Lung (tissue), 12 donors: Measurements from ENCODE around the gene C16orf96. TPM values are rescaled to one million over a fixed set of nuclear protein-coding genes. Genes with fewer than 3 reads are reported as not detected.

Experiments
- ATAC-seq: fragments of 200-7000 bp; cut with Tn5 transposase; one replicate; pipeline ENCODE4 v1.9.1; 2020; ENCODE audit warnings: moderate number of reproducible peaks; ENCODE audit not compliant: insufficient read depth, low FRiP score
- DNase-seq, 3 donors: peaks; one replicate each; pipeline ENCODE4 v3.0.0-alpha.2; 2013 to 2017
- H3K27ac ChIP-seq, 2 donors: one replicate each; pipeline ENCODE4 v1.5.1; 2013; ENCODE audit warnings: mild to moderate bottlenecking in 2 of 2, moderate library complexity in 2 of 2, control low read depth in 1 of 2, inconsistent platforms in 1 of 2, low read depth in 1 of 2, low read length in 1 of 2
- H3K27me3 ChIP-seq, 3 donors: one replicate each; pipeline ENCODE4 v1.5.1; 2013; ENCODE audit warnings: low read length in 2 of 3; ENCODE audit not compliant: control insufficient read depth in 3 of 3, insufficient read depth in 3 of 3
- H3K36me3 ChIP-seq, 4 donors: one replicate each; pipeline ENCODE4 v1.5.1; 2013; ENCODE audit warnings: low read length in 4 of 4, mild to moderate bottlenecking in 1 of 4, moderate library complexity in 1 of 4; ENCODE audit not compliant: control insufficient read depth in 4 of 4, insufficient read depth in 4 of 4
- H3K4me1 ChIP-seq, 5 donors: one replicate each; pipeline ENCODE4 v1.5.1; 2013; ENCODE audit warnings: low read length in 5 of 5, mild to moderate bottlenecking in 2 of 5, moderate library complexity in 1 of 5; ENCODE audit not compliant: control insufficient read depth in 5 of 5, insufficient read depth in 5 of 5
- H3K4me3 ChIP-seq: one replicate; pipeline ENCODE4 v1.5.1; 2013; ENCODE audit warnings: mild to moderate bottlenecking, control low read depth, moderate library complexity
- H3K9ac ChIP-seq, 2 donors: one replicate each; pipeline ENCODE4 v1.5.1; 2013; ENCODE audit warnings: low read length in 2 of 2, control low read depth in 1 of 2; ENCODE audit not compliant: insufficient read depth in 1 of 2
- H3K9me3 ChIP-seq, 4 donors: one replicate each; pipeline ENCODE4 v1.5.1; 2013; ENCODE audit warnings: low read length in 3 of 4, mild to moderate bottlenecking in 1 of 4, moderate library complexity in 1 of 4; ENCODE audit not compliant: control insufficient read depth in 4 of 4, insufficient read depth in 3 of 4
- CTCF ChIP-seq: IDR thresholded peaks from 2 replicates; pipeline ENCODE4 v1.5.1; 2012; ENCODE audit warnings: mild to moderate bottlenecking; ENCODE audit errors: control extremely low read depth, extremely low read depth
- WGBS, 2 donors: extraction: QIAGEN DNeasy Blood & Tissue Kit; methylation state at CpG; one replicate each; pipeline ENCODE4 v1.1.7; 2013; 5-methylcytosine and 5-hydroxymethylcytosine counted together
- polyA plus RNA-seq, 2 donors: library from polyadenylated mRNA; stranded (reverse); fragments of 200-250 nt; gene quantifications; one replicate each; pipeline ENCODE4 v1.2.1, GENCODE V29; 2013
- total RNA-seq, 2 donors: library from RNA; depleted of rRNA in 1 of 2; stranded (reverse); fragments of >200 nt in 1 of 2; gene quantifications; one replicate each; pipeline ENCODE4 v1.2.1, GENCODE V29; 2014 to 2021
- donor health status: control.
- donor health status: control.
- donor health status: Bipolar disorder and iron deficiency.
- donor health status: healthy.
- donor health status: DM: yes; HTN: yes; CAD: no.

C16orf96 gene
- total and polyA plus RNA-seq, 4 donors, result 0.03 to 0.37 (median 0.16) TPM

GRCh38 chr16:4641306-4641687, 85.2 kb downstream of the C16orf96 start:
- peak overlapping the region in 1 of 2 donors; percentile 15 for H3K27ac ChIP-seq
- H3K4me3 ChIP-seq, result no peak overlapping the region
- TF ChIP-seq CTCF, result no peak
- no peak for DNase-seq
- H3K9ac ChIP-seq, result no peak overlapping the region
- H3K9me3 ChIP-seq, result no peaks in the 10 kb centered on the region
- no peaks in the 10 kb centered on the region for H3K27me3 ChIP-seq
- H3K4me1 ChIP-seq, result peaks cover 0 to 15% (median 0%) of the 10 kb centered on the region in 5 donors
- WGBS, 2 donors, result 63 to 84% methylated on average over 5 of the region's 5 CpGs
- ATAC-seq, result peak; percentile 41
- peaks cover 0 to 12% (median 3%) of the 10 kb centered on the region in 4 donors for H3K36me3 ChIP-seq

- peaks cover 0 to 15% (median 0%) of the 10 kb centered on the region in 5 donors for H3K4me1 ChIP-seq
- H3K9me3 ChIP-seq, result no peaks in the 10 kb centered on the region
- ATAC-seq, result peak; percentile 4
- 24 to 65% methylated on average over 14 of the region's 14 CpGs for WGBS, 2 donors
- no peak overlapping the region for H3K9ac ChIP-seq
- peaks cover 0 to 12% (median 5%) of the 10 kb centered on the region in 4 donors for H3K36me3 ChIP-seq
- no peak for TF ChIP-seq CTCF
- H3K27me3 ChIP-seq, result no peaks in the 10 kb centered on the region
- H3K27ac ChIP-seq, result no peak overlapping the region
- H3K4me3 ChIP-seq, result no peak overlapping the region
- no peak for DNase-seq
Observed at GRCh38 chr16:4641895-4642294, 85.8 kb downstream of the C16orf96 start.

- Histone ChIP-seq H3K27ac (no peak overlapping the region), H3K27me3 (no peaks in the 10 kb centered on the region), H3K9ac (no peak overlapping the region), H3K9me3 (no peaks in the 10 kb centered on the region), H3K4me1 (peaks cover 0 to 7% (median 0%) of the 10 kb centered on the region in 5 donors), H3K36me3 (peaks cover 6 to 19% (median 18%) of the 10 kb centered on the region in 4 donors), H3K4me3 (no peak overlapping the region)
- DNase-seq, result no peak
- no peak for TF ChIP-seq CTCF
- 93 to 94% methylated on average over 22 of the region's 22 CpGs for WGBS, 2 donors
- no peak for ATAC-seq
Observed at GRCh38 chr16:4646773-4647643, 90.9 kb downstream of the C16orf96 start.
